NCI-H2029 (cell line): ENCODE measurements around the gene SIGLECL1.
"Not testable (repeated sequence)": the region's sequence is repeated elsewhere in the genome, so short reads cannot be mapped to it uniquely, and the experiment has no call there.

ENCODE experiments used
- DNase-seq: peaks from one replicate; lab custom pipeline; 2025; lab: John Stamatoyannopoulos, UW

The SIGLECL1 gene

GRCh38 chr19:51250786-51251467 is at the start of gene SIGLECL1:
Gene SIGLECL1, plus strand, starts transcription at chr19:51251080. Its CDS starts 12,993 bp downstream, at chr19:51264073.
- DNase-seq = no peak

GRCh38 chr19:51201712-51202111 is 49.2 kb upstream of the SIGLECL1 start:
- no peak for DNase-seq

GRCh38 chr19:51203916-51204315 is 47.0 kb upstream of the SIGLECL1 start:
- no peak for DNase-seq

GRCh38 chr19:51204321-51204720 is 46.6 kb upstream of the SIGLECL1 start:
- DNase-seq = no peak

- DNase-seq = no peak
Observed at GRCh38 chr19:51207747-51208146, 43.1 kb upstream of the SIGLECL1 start.

- DNase-seq = no peak
Observed at GRCh38 chr19:51210191-51210784, 40.6 kb upstream of the SIGLECL1 start.

- not testable (repeated sequence) for DNase-seq
Observed at GRCh38 chr19:51210874-51211361, 40.0 kb upstream of the SIGLECL1 start.

GRCh38 chr19:51211833-51212232 is 39.0 kb upstream of the SIGLECL1 start:
- no peak for DNase-seq

- no peak for DNase-seq
Observed at GRCh38 chr19:51219307-51219706, 31.6 kb upstream of the SIGLECL1 start.

GRCh38 chr19:51219971-51220370 is 30.9 kb upstream of the SIGLECL1 start:
- no peak for DNase-seq

- no peak for DNase-seq
Observed at GRCh38 chr19:51220996-51221395, 29.9 kb upstream of the SIGLECL1 start.

GRCh38 chr19:51224163-51224641 is 26.7 kb upstream of the SIGLECL1 start:
- DNase-seq = no peak

GRCh38 chr19:51224898-51225393 is 25.9 kb upstream of the SIGLECL1 start, which contains the start of gene CD33:
Gene CD33, plus strand, starts transcription at chr19:51225080. Its CDS starts 39 bp downstream, at chr19:51225119.
- DNase-seq = not testable (repeated sequence)

GRCh38 chr19:51226067-51226466 is 24.8 kb upstream of the SIGLECL1 start:
- no peak for DNase-seq

GRCh38 chr19:51227326-51227725 is 23.6 kb upstream of the SIGLECL1 start:
- DNase-seq = no peak

GRCh38 chr19:51227966-51228365 is 22.9 kb upstream of the SIGLECL1 start:
- no peak for DNase-seq

- no peak for DNase-seq
Observed at GRCh38 chr19:51240866-51241265, 10.0 kb upstream of the SIGLECL1 start.

GRCh38 chr19:51242881-51243630 is 7.8 kb upstream of the SIGLECL1 start:
- no peak for DNase-seq

GRCh38 chr19:51246164-51246552 is 4.7 kb upstream of the SIGLECL1 start:
- DNase-seq = no peak

- no peak for DNase-seq
Observed at GRCh38 chr19:51247972-51248590, 2.8 kb upstream of the SIGLECL1 start.

GRCh38 chr19:51251468-51251820 is 564 bp downstream of the SIGLECL1 start:
- DNase-seq = no peak
